Measurements from ENCODE around the gene CCDC13. TPM values are rescaled to one million over a fixed set of nuclear protein-coding genes. Genes with fewer than 3 reads are reported as not detected.

The CCDC13 gene
- total and polyA plus RNA-seq, 10 of the 15 experiments (the other 5 are each of a cell fraction or from before 2014, with no cell fraction given), result 0.13 to 0.81 (median 0.30) TPM; not detected in 4

GRCh38 chr3:42772670-42773408 is at the start of gene CCDC13 (continued):
- TF ChIP-seq TCF7 (IDR thresholded peaks at IDR 0.05; ENCODE audit: borderline replicate concordance) (no peak), MEF2B (IDR thresholded peaks at IDR 0.05; ENCODE audit: partially characterized antibody, poor library complexity, severe bottlenecking) (peak; percentile 81), USF2 (IDR thresholded peaks at IDR 0.05; ENCODE audit: borderline replicate concordance, low read depth, low read length) (no peak), ZBTB33 (IDR thresholded peaks at IDR 0.05) (no peak), IRF3 (IDR thresholded peaks at IDR 0.05) (no peak), RAD21 (IDR thresholded peaks at IDR 0.05; ENCODE audit: insufficient read depth, low read depth, low read length) (no peak), IRF4 (IDR thresholded peaks at IDR 0.05; ENCODE audit: low read depth, low read length) (peak; percentile 45; the same call in 1 of the 2 replicates), TCF3 (IDR thresholded peaks at IDR 0.05; ENCODE audit: borderline replicate concordance, insufficient read depth, low read depth, low read length) (no peak), IRF5 (IDR thresholded peaks at IDR 0.05; ENCODE audit: borderline replicate concordance) (no peak), SMAD1 (IDR thresholded peaks at IDR 0.05; ENCODE audit: low read depth, partially characterized antibody) (no peak), PKNOX1 (IDR thresholded peaks at IDR 0.05) (peak; percentile 78), SUPT20H (IDR thresholded peaks at IDR 0.05; ENCODE audit: borderline replicate concordance, control insufficient read depth, low read depth, low read length) (no peak), SMARCA5 (IDR thresholded peaks at IDR 0.05) (peak; percentile 71), NFXL1 (IDR thresholded peaks at IDR 0.05; ENCODE audit: borderline replicate concordance) (no peak), PRDM15 (CRISPR knock-in tag; IDR thresholded peaks at IDR 0.05) (no peak), TCF12 (IDR thresholded peaks at IDR 0.05; ENCODE audit: low read depth, low read length) (0 out of 2 replicates have a peak, but pooled peaks have one; percentile 32), ATF2 (IDR thresholded peaks at IDR 0.05; ENCODE audit: low read length) (0 out of 2 replicates have a peak, but pooled peaks have one; percentile 26)

Data from GM12878 (cell line).